OCI-LY3 (cell line): ENCODE data around the gene UBE2K.

Experiments used
- H2AFZ ChIP-seq: fragments of 200-600, 300-600 bp; shearing (Covaris generic); 2 replicates; pipeline ENCODE4 v1.6.0; 2014; ENCODE audit warnings: antibody characterized with exemption, low read depth, low read length
- H3K27ac ChIP-seq: fragments of 200-600, 300-600 bp; sonication (generic); 2 replicates; pipeline ENCODE4 v1.5.1; 2014; ENCODE audit warnings: mild to moderate bottlenecking, low read length, moderate library complexity, mixed read lengths
- H3K27me3 ChIP-seq: fragments of 200-600, 300-600 bp; sonication (generic); 2 replicates; pipeline ENCODE4 v1.6.1; 2014; ENCODE audit warnings: low read depth, low read length, mixed read lengths
- H3K36me3 ChIP-seq: fragments of 200-600, 300-600 bp; sonication (generic); replicated peaks from 2 replicates; pipeline ENCODE3; 2014; ENCODE audit warnings: low read depth, low read length, mixed read lengths
- H3K4me1 ChIP-seq: fragments of 300-600, 200-600 bp; sonication (generic); 2 replicates; pipeline ENCODE4 v1.6.1; 2014; ENCODE audit warnings: low read length, mixed read lengths
- H3K4me2 ChIP-seq: fragments of 200-600, 300-600 bp; sonication (generic); 2 replicates; pipeline ENCODE4 v1.6.1; 2014; ENCODE audit warnings: low read length, mixed read lengths
- H3K4me3 ChIP-seq: fragments of 300-600, 200-600 bp; sonication (generic); 2 replicates; pipeline ENCODE4 v1.5.1; 2014; ENCODE audit warnings: antibody characterized with exemption, mild to moderate bottlenecking, low read length, moderate library complexity
- H3K79me2 ChIP-seq: fragments of 300-600, 200-600 bp; shearing (Covaris generic); 2 replicates; pipeline ENCODE4 v1.6.1; 2014; ENCODE audit warnings: mild to moderate bottlenecking, low read length, mixed read lengths
- H3K9ac ChIP-seq: fragments of 300-600, 200-600 bp; shearing (Covaris generic); 2 replicates; pipeline ENCODE4 v1.6.0; 2014; ENCODE audit warnings: mild to moderate bottlenecking, low read length, moderate library complexity
- H3K9me3 ChIP-seq: fragments of 200-600, 300-600 bp; shearing (Covaris generic); 2 replicates; pipeline ENCODE4 v1.6.1; 2014; ENCODE audit warnings: low read length, mixed read lengths; ENCODE audit not compliant: insufficient read depth
- H4K20me1 ChIP-seq: fragments of 200-600, 300-600 bp; sonication (generic); 2 replicates; pipeline ENCODE4 v1.6.1; 2016; ENCODE audit warnings: low read length, mixed read lengths; ENCODE audit not compliant: insufficient read depth
- CTCF ChIP-seq: fragments of 200-600, 300-600 bp; sonication (generic); IDR thresholded peaks from 2 replicates; pipeline ENCODE4 v1.5.1; 2014; ENCODE audit warnings: antibody characterized with exemption, low read length, low read depth
- EZH2phosphoT487 ChIP-seq: fragments of 200-600 bp; shearing (Covaris generic); IDR thresholded peaks from 2 replicates; pipeline ENCODE4 v1.6.1; 2018; ENCODE audit warnings: antibody characterized with exemption, mixed run types, low read depth

UBE2K gene

GRCh38 chr4:39814403-39815185 is 116.7 kb downstream of the UBE2K start:
- Histone ChIP-seq H3K4me1 (no peaks in the 10 kb centered on the region), H3K27ac (no peak overlapping the region), H2AFZ (no peak overlapping the region), H3K27me3 (no peaks in the 10 kb centered on the region), H3K9me3 (no peaks in the 10 kb centered on the region), H4K20me1 (no peaks in the 10 kb centered on the region), H3K4me2 (no peak overlapping the region), H3K4me3 (no peak overlapping the region), H3K9ac (no peak overlapping the region), H3K79me2 (no peaks in the 10 kb centered on the region), H3K36me3 (no peaks in the 10 kb centered on the region)
- no peak for TF ChIP-seq EZH2phosphoT487
- TF ChIP-seq CTCF, result no peak

GRCh38 chr4:39818646-39819045 is 120.7 kb downstream of the UBE2K start:
- Histone ChIP-seq H4K20me1 (no peaks in the 10 kb centered on the region), H3K4me2 (no peak overlapping the region), H3K79me2 (no peaks in the 10 kb centered on the region), H3K27me3 (no peaks in the 10 kb centered on the region), H3K9me3 (no peaks in the 10 kb centered on the region), H3K4me1 (no peaks in the 10 kb centered on the region), H3K9ac (no peak overlapping the region), H3K4me3 (no peak overlapping the region), H3K27ac (no peak overlapping the region), H3K36me3 (peaks cover 11% of the 10 kb centered on the region), H2AFZ (no peak overlapping the region)
- TF ChIP-seq EZH2phosphoT487 (no peak), CTCF (no peak)

GRCh38 chr4:39820186-39820585 is 122.2 kb downstream of the UBE2K start:
- Histone ChIP-seq H3K4me2 (no peak overlapping the region), H3K27ac (no peak overlapping the region), H4K20me1 (no peaks in the 10 kb centered on the region), H3K79me2 (no peaks in the 10 kb centered on the region), H3K27me3 (no peaks in the 10 kb centered on the region), H3K4me3 (no peak overlapping the region), H2AFZ (no peak overlapping the region), H3K9ac (no peak overlapping the region), H3K4me1 (peaks cover 9% of the 10 kb centered on the region), H3K36me3 (peaks cover 15% of the 10 kb centered on the region), H3K9me3 (no peaks in the 10 kb centered on the region)
- no peak for TF ChIP-seq EZH2phosphoT487
- no peak for TF ChIP-seq CTCF

- Histone ChIP-seq H3K79me2 (no peaks in the 10 kb centered on the region), H3K4me2 (no peak overlapping the region), H3K9me3 (no peaks in the 10 kb centered on the region), H2AFZ (no peak overlapping the region), H3K4me1 (peaks cover 20% of the 10 kb centered on the region), H3K27me3 (no peaks in the 10 kb centered on the region), H3K27ac (no peak overlapping the region), H3K36me3 (peaks cover 18% of the 10 kb centered on the region), H3K9ac (no peak overlapping the region), H3K4me3 (no peak overlapping the region), H4K20me1 (no peaks in the 10 kb centered on the region)
- TF ChIP-seq CTCF (no peak), EZH2phosphoT487 (no peak)
These were observed 124.0 kb downstream of the UBE2K start for GRCh38 chr4:39821951-39822350.
